ENCODE data around the gene KIF1A. TPM values are rescaled to one million over a fixed set of nuclear protein-coding genes. Genes with fewer than 3 reads are reported as not detected.

The KIF1A gene
- total RNA-seq, 1 donor from 2014 or later, result 2.0 TPM

DNA sequence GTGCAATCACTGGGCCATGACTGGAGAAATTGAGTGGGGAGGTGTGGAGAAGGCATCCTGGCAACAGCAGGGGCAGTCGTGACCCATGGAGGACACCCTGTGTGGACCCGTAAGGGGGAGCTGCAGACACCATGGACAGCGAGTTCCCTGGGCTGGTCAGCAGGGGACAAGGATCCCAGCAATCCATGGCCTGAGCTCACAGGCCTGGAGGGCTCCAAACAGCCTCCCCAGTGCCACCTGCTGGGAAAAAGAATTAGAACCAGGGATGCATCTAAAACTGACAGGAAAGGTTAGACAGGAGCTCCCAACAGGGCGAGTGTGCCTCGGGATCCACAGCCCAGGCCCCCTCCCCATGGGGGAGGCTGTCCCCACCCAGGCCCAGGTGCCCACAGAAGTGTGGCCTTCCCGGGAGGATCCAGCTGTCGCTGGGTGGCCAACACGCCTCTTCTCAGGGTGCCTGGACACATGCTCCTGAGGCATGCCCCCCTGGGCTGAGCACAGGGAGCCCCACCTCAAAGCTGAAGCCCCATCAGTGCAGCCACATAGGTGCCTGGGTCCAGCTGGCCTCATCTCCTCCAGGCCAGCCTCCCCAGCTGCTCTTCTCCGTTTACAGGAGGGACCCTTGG is 20.5 kb upstream of the KIF1A start:
- intact Hi-C loops (cut with micrococcal nuclease), result loop anchor here (10.0 kb wide), 1 partner anchor 1826 kb away; no protein-coding TSS in a partner anchor
- H3K9me3 ChIP-seq (replicated peaks), result no peaks in the 10 kb centered on the region
- no peaks in the 10 kb centered on the region for H3K36me3 ChIP-seq
- TF ChIP-seq, protein P1, sequence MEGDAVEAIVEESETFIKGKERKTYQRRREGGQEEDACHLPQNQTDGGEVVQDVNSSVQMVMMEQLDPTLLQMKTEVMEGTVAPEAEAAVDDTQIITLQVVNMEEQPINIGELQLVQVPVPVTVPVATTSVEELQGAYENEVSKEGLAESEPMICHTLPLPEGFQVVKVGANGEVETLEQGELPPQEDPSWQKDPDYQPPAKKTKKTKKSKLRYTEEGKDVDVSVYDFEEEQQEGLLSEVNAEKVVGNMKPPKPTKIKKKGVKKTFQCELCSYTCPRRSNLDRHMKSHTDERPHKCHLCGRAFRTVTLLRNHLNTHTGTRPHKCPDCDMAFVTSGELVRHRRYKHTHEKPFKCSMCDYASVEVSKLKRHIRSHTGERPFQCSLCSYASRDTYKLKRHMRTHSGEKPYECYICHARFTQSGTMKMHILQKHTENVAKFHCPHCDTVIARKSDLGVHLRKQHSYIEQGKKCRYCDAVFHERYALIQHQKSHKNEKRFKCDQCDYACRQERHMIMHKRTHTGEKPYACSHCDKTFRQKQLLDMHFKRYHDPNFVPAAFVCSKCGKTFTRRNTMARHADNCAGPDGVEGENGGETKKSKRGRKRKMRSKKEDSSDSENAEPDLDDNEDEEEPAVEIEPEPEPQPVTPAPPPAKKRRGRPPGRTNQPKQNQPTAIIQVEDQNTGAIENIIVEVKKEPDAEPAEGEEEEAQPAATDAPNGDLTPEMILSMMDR (IDR thresholded peaks at IDR 0.05; ENCODE audit: borderline replicate concordance), result peak; percentile 70
- peaks cover 68% of the 10 kb centered on the region for H3K27me3 ChIP-seq (ENCODE audit: low read depth)
- H3K27ac ChIP-seq (replicated peaks), result no peak overlapping the region
- no peaks in the 10 kb centered on the region for H3K4me1 ChIP-seq
- no peak for DNase-seq
- no peak overlapping the region for H3K4me3 ChIP-seq

DNA sequence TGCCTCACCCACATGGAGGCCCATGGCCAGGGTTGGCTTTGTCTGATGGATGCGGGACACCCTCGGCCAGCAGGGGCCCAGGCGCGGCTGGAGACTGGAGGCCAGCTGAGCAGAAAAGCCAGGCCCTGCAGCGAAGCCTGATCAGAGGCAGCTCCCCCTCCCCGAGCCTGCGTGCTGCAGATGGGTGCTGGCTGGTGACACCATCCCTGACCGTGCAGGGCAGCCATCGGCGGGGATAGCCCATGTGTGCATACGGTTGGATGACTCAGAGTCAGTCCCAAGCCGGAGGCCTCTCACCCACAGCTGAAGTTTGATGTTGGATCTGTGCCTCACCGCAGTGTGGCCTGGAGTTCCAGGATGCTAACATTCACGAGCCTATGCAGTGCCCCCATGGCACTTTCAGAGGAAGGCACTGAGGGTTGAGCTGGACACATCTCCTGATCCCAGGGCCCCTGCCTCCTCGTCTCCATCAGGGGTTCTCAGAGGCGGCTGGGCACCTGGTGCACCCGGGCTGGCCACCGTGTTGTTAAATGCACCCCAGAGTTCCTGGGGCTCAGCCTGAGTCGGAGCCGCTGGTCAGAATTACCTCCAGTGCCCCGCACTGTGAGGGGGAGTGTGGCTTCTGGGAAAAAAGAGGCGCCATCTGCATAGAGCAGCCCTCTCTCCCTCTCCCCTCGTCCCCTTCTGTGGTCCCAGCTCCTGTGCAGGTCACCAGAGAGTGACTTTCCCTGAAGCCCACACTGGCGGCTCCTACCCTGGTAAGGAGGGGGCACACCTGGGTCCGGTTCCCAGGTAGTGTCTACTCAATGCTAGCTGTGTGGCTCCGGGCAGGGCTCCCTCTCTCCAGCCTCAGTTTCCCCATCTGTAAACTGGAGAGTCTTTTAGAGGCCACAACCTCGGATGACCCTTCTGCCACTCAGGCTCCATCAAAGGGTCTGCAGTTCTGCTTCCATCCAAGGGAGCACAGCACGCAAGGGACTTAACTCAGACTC is 19.4 kb upstream of the KIF1A start:
- no peak for DNase-seq

DNA sequence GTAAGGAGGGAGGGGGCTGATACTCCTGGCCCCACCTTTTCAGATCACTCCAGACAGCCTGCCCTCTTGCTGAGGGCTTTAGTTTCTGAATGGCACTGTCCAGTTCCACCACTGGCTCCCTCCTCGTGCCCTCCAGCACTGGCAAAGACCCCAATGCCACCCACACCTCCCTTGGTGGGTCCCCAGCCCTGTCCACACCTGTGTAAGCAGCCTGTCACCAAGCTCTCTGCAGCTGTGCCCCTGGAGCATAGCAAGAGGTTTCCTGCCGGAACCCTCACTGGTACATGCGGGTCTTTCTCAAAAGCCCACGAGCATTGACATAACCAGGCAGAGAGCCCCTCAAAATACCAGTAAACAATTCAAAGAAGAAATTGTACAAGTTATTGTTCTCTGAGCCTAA is 17.6 kb upstream of the KIF1A start:
- no peaks in the 10 kb centered on the region for H3K4me1 ChIP-seq
- no peak for DNase-seq
- H3K4me3 ChIP-seq, result no peak overlapping the region
- H3K36me3 ChIP-seq, result no peaks in the 10 kb centered on the region
- H3K27me3 ChIP-seq (ENCODE audit: low read depth), result peaks cover 57% of the 10 kb centered on the region
- no peaks in the 10 kb centered on the region for H3K9me3 ChIP-seq (replicated peaks)
- TF ChIP-seq, protein P1 (IDR thresholded peaks at IDR 0.05; ENCODE audit: borderline replicate concordance), result no peak
- intact Hi-C loops (cut with micrococcal nuclease), result no loop called here
- no peak overlapping the region for H3K27ac ChIP-seq (replicated peaks)

More for the DNA sequence above, 19.4 kb upstream of the KIF1A start:
- no peak overlapping the region for H3K4me3 ChIP-seq
- intact Hi-C loops (cut with micrococcal nuclease), result loop anchor here (10.0 kb wide), 1 partner anchor 1825 kb away; no protein-coding TSS in a partner anchor
- H3K4me1 ChIP-seq, result no peaks in the 10 kb centered on the region
- no peak overlapping the region for H3K27ac ChIP-seq (replicated peaks)
- no peaks in the 10 kb centered on the region for H3K9me3 ChIP-seq (replicated peaks)
- H3K27me3 ChIP-seq (ENCODE audit: low read depth), result peaks cover 63% of the 10 kb centered on the region
- H3K36me3 ChIP-seq, result no peaks in the 10 kb centered on the region
- TF ChIP-seq, protein P1 (IDR thresholded peaks at IDR 0.05; ENCODE audit: borderline replicate concordance), result no peak

DNA sequence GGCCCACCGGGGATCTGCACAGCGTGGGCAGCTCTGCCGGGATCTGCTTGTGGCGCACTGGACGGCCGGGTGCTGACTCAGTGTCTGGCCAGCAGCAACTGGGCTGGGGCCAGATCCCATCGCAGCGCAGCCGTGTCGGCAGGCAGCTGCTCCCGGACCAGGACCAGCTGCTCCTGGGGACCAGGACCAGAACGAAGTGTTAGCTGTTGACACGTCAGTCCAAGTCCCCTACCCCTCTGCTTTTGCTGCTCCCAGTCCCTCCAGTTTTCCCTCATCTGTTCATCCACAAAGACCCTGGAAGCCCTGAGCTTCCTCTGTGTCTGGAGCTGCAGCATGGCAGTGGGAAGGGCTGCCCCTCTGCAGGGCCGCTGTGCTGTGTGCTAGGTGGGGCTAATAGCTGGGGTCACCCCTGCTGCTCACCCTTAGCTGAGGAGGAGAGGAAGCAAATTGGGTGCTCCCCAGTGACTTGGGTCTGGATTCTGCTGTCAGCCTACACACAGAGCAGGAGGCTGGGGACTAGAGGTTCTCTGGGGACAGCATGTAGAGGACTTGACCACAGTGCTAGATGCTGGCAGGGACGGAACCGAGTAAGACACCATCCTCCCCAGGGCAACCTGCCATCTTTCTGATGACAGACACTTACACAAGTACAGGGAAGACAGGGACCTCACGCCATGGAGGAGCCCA is 16.9 kb upstream of the KIF1A start:
- H3K4me3 ChIP-seq, result no peak overlapping the region
- peak; percentile 60 for DNase-seq
- no peak overlapping the region for H3K27ac ChIP-seq (replicated peaks)
- no peaks in the 10 kb centered on the region for H3K9me3 ChIP-seq (replicated peaks)
- intact Hi-C loops (cut with micrococcal nuclease), result no loop called here
- H3K4me1 ChIP-seq, result peaks cover 2% of the 10 kb centered on the region
- peaks cover 58% of the 10 kb centered on the region for H3K27me3 ChIP-seq (ENCODE audit: low read depth)
- TF ChIP-seq, protein P1 (IDR thresholded peaks at IDR 0.05; ENCODE audit: borderline replicate concordance), result no peak
- H3K36me3 ChIP-seq, result no peaks in the 10 kb centered on the region

DNA sequence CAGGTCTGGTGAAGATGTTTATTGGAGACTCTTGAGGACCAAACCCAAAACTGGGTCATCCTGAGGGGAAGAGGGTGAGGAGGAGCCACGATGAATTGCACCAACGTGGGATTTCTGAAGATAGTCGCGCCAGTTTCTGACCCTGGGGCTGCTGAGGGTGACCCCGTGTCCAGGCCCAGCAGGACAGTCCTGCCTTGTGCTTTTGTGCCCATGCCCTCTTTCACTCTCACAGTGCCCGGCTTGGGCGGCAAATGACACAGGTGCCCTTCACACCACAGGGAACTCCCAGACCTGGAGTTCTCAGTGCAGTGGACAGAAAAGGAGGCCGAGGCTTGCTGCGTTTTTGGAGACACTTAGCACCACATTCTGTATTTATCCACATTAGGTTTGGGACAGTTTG is 15.5 kb upstream of the KIF1A start:
- no peaks in the 10 kb centered on the region for H3K36me3 ChIP-seq
- H3K27ac ChIP-seq (replicated peaks), result no peak overlapping the region
- peaks cover 8% of the 10 kb centered on the region for H3K4me1 ChIP-seq
- TF ChIP-seq, protein P1 (IDR thresholded peaks at IDR 0.05; ENCODE audit: borderline replicate concordance), result no peak
- H3K27me3 ChIP-seq (ENCODE audit: low read depth), result peaks cover 58% of the 10 kb centered on the region
- no peak overlapping the region for H3K4me3 ChIP-seq
- no peak for DNase-seq
- no peaks in the 10 kb centered on the region for H3K9me3 ChIP-seq (replicated peaks)
- intact Hi-C loops (cut with micrococcal nuclease), result no loop called here

All from left ventricle myocardium inferior (tissue), 1 donor.